HG03135 (cell line): ENCODE results near the gene NEO1.
"Not testable (repeated sequence)": the region's sequence is repeated elsewhere in the genome, so short reads cannot be mapped to it uniquely, and the experiment has no call there.

Experiments
- ATAC-seq: cut with Tn5 transposase; IDR thresholded peaks from one replicate; pipeline ENCODE4 v1.9.1; 2021; ENCODE audit warnings: mild to moderate bottlenecking, moderate library complexity; ENCODE audit not compliant: unreplicated experiment

The NEO1 gene

GRCh38 chr15:73296609-73297353, 244.5 kb downstream of the NEO1 start:
- no peak for ATAC-seq

GRCh38 chr15:73298522-73299245, 246.4 kb downstream of the NEO1 start:
- ATAC-seq: no peak

GRCh38 chr15:73300286-73300685, 248.0 kb downstream of the NEO1 start:
- not testable (repeated sequence) for ATAC-seq

- no peak for ATAC-seq
Measured at GRCh38 chr15:73303636-73304035, 251.4 kb downstream of the NEO1 start.

GRCh38 chr15:73305331-73306211, 253.3 kb downstream of the NEO1 start:
- ATAC-seq: no peak

GRCh38 chr15:73308305-73308704, 256.0 kb downstream of the NEO1 start:
- no peak for ATAC-seq

GRCh38 chr15:73313861-73314260, 261.6 kb downstream of the NEO1 start:
- no peak for ATAC-seq

GRCh38 chr15:73317651-73318462, 265.6 kb downstream of the NEO1 start:
- ATAC-seq: no peak

GRCh38 chr15:73318463-73319351, 266.4 kb downstream of the NEO1 start:
- no peak for ATAC-seq

GRCh38 chr15:73319460-73320245, 267.4 kb downstream of the NEO1 start:
- ATAC-seq: no peak

GRCh38 chr15:73320619-73321180, 268.4 kb downstream of the NEO1 start:
- no peak for ATAC-seq

- no peak for ATAC-seq
Measured at GRCh38 chr15:73321496-73322450, 269.5 kb downstream of the NEO1 start.

- no peak for ATAC-seq
Measured at GRCh38 chr15:73322665-73323373, 270.6 kb downstream of the NEO1 start.

- ATAC-seq: no peak
Measured at GRCh38 chr15:73323374-73323955, 271.2 kb downstream of the NEO1 start.

- no peak for ATAC-seq
Measured at GRCh38 chr15:73323956-73324355, 271.7 kb downstream of the NEO1 start.

GRCh38 chr15:73324496-73325170, 272.4 kb downstream of the NEO1 start:
- ATAC-seq: no peak
